H1 (cell line): ENCODE data around the gene SNX6. TPM values are rescaled to one million over a fixed set of nuclear protein-coding genes. Genes with fewer than 3 reads are reported as not detected.

Experiments
- CTCF ChIA-PET: fragments of 300-600 bp; sonication (Branson Sonifier 250); formaldehyde crosslinking; loops from one replicate; lab custom pipeline; 2021; ENCODE audit not compliant: partially characterized antibody; lab: Charles Lee
- POLR2A ChIA-PET: fragments of 300-600 bp; sonication (Branson Sonifier 250); formaldehyde crosslinking; loops from one replicate; lab custom pipeline; 2021; ENCODE audit warnings: inconsistent platforms; ENCODE audit not compliant: partially characterized antibody; lab: Charles Lee
- DNase-seq, 2 experiments: peaks; one replicate each; pipeline versions ENCODE4 v3.0.0 to v3.0.0-alpha.2; 2010 to 2022; ENCODE audit warnings: low spot score in 2 of 2, low read depth in 1 of 2, mixed read lengths in 1 of 2
- FAIRE-seq: peaks from 2 replicates; lab custom pipeline; 2011; peaks lifted over from hg19 to GRCh38; lab: Jason Lieb, UNC
- H2AFZ ChIP-seq: 2 replicates; pipeline ENCODE4 v1.8.1; 2012; ENCODE audit warnings: low read length, inconsistent platforms
- H2AK5ac ChIP-seq: 2 replicates; pipeline ENCODE4 v1.6.1; 2013; ENCODE audit warnings: low read depth, low read length
- H2BK120ac ChIP-seq: replicated peaks from 2 replicates; pipeline ENCODE3; 2013; ENCODE audit warnings: low read depth, low read length, inconsistent platforms
- H2BK12ac ChIP-seq: 2 replicates; pipeline ENCODE4 v1.6.1; 2013; ENCODE audit warnings: low read depth, low read length
- H2BK15ac ChIP-seq: 2 replicates; pipeline ENCODE4 v1.6.1; 2013; ENCODE audit warnings: low read length
- H2BK20ac ChIP-seq: 2 replicates; pipeline ENCODE4 v1.6.1; 2013; ENCODE audit warnings: low read length
- H2BK5ac ChIP-seq: 2 replicates; pipeline ENCODE4 v1.6.1; 2013; ENCODE audit warnings: low read depth, low read length
- H3K14ac ChIP-seq: 2 replicates; pipeline ENCODE4 v1.6.1; 2013; ENCODE audit warnings: inconsistent platforms; ENCODE audit not compliant: insufficient read length
- H3K18ac ChIP-seq: 2 replicates; pipeline ENCODE4 v1.6.1; 2013; ENCODE audit warnings: low read length; ENCODE audit errors: extremely low read depth
- H3K23ac ChIP-seq: 2 replicates; pipeline ENCODE4 v1.6.1; 2013; ENCODE audit warnings: inconsistent platforms; ENCODE audit not compliant: insufficient read length
- H3K23me2 ChIP-seq: 2 replicates; pipeline ENCODE4 v1.6.1; 2013; ENCODE audit warnings: low read depth, low read length
- H3K27ac ChIP-seq: 2 replicates; pipeline ENCODE4 v1.6.1; 2011; ENCODE audit warnings: low read depth, low read length, inconsistent platforms
- H3K27me3 ChIP-seq, 4 experiments: replicated peaks in 1 of 4; 1 replicate in 1 of 4; 2 replicates in 3 of 4; pipeline versions ENCODE4 v1.6.1 to v1.8.1; 2011 to 2013; ENCODE audit warnings: low read length in 3 of 4, mild to moderate bottlenecking in 3 of 4, inconsistent platforms in 2 of 4, mixed read lengths in 2 of 4, moderate library complexity in 1 of 4; ENCODE audit not compliant: control insufficient read depth in 3 of 4, insufficient read depth in 3 of 4; ENCODE audit errors: extremely low read depth in 1 of 4
- H3K36me3 ChIP-seq, 4 experiments: 2 replicates each; pipeline versions ENCODE4 v1.6.1 to v1.8.1; 2011 to 2013; ENCODE audit warnings: mild to moderate bottlenecking in 4 of 4, low read length in 3 of 4, moderate library complexity in 2 of 4, control low read depth in 1 of 4, inconsistent platforms in 1 of 4; ENCODE audit not compliant: insufficient read depth in 4 of 4, control insufficient read depth in 2 of 4
- H3K4ac ChIP-seq: replicated peaks from 2 replicates; pipeline ENCODE3; 2013; ENCODE audit warnings: low read length, low read depth, mixed read lengths, inconsistent platforms; ENCODE audit not compliant: insufficient read length
- H3K4me1 ChIP-seq, 4 experiments: replicated peaks in 1 of 4; 1 replicate in 1 of 4; 2 replicates in 3 of 4; pipeline versions ENCODE4 v1.6.1 to v1.8.1; 2011 to 2013; ENCODE audit warnings: low read length in 3 of 4, inconsistent platforms in 2 of 4, mixed read lengths in 1 of 4; ENCODE audit not compliant: insufficient read depth in 4 of 4, control insufficient read depth in 3 of 4
- H3K4me2 ChIP-seq, 2 experiments: 2 replicates each; pipeline versions ENCODE4 v1.6.1 to v1.8.1; 2011 to 2013; ENCODE audit warnings: low read depth in 2 of 2, low read length in 2 of 2, control low read depth in 1 of 2, inconsistent platforms in 1 of 2, mild to moderate bottlenecking in 1 of 2; ENCODE audit not compliant: insufficient read depth in 1 of 2
- H3K4me3 ChIP-seq, 4 experiments: fragments of 200-600, 300-600 bp in 1 of 4; sonication (generic), shearing (Covaris generic), sonication (Bioruptor Twin) in 1 of 4; 2 replicates each; pipeline versions ENCODE4 v1.5.1 to v1.8.1; 2011 to 2016; ENCODE audit warnings: low read length in 4 of 4, low read depth in 3 of 4, control low read depth in 2 of 4, inconsistent platforms in 2 of 4, mild to moderate bottlenecking in 2 of 4, mixed read lengths in 1 of 4, moderate library complexity in 1 of 4; ENCODE audit not compliant: insufficient read depth in 2 of 4; ENCODE audit errors: extremely low read depth in 1 of 4
- H3K56ac ChIP-seq: replicated peaks from 2 replicates; pipeline ENCODE3; 2013; ENCODE audit warnings: low read depth, mild to moderate bottlenecking, mixed read lengths, low read length, inconsistent platforms; ENCODE audit not compliant: insufficient read length
- H3K79me1 ChIP-seq: 2 replicates; pipeline ENCODE4 v1.6.1; 2013; ENCODE audit warnings: low read depth, low read length, control low read depth
- H3K79me2 ChIP-seq, 2 experiments: 2 replicates each; pipeline versions ENCODE4 v1.6.1 to v1.8.1; 2012 to 2013; ENCODE audit warnings: low read length in 2 of 2, mild to moderate bottlenecking in 2 of 2, inconsistent platforms in 1 of 2; ENCODE audit not compliant: insufficient read depth in 2 of 2, control insufficient read depth in 1 of 2
- H3K9ac ChIP-seq, 4 experiments: replicated peaks in 1 of 4; 1 replicate in 1 of 4; 2 replicates in 3 of 4; pipeline versions ENCODE4 v1.6.1 to v1.8.1; 2011 to 2013; ENCODE audit warnings: low read depth in 3 of 4, low read length in 3 of 4, control low read depth in 2 of 4, mild to moderate bottlenecking in 2 of 4, moderate library complexity in 2 of 4, inconsistent platforms in 1 of 4; ENCODE audit errors: extremely low read depth in 1 of 4
- H3K9me3 ChIP-seq, 2 experiments: 2 replicates each; pipeline versions ENCODE4 v1.6.1 to v1.8.1; 2012 to 2013; ENCODE audit warnings: mild to moderate bottlenecking in 2 of 2, moderate library complexity in 2 of 2, control low read depth in 1 of 2, inconsistent platforms in 1 of 2, low read depth in 1 of 2, low read length in 1 of 2, mixed read lengths in 1 of 2; ENCODE audit not compliant: insufficient read depth in 2 of 2
- H4K20me1 ChIP-seq, 2 experiments: replicated peaks in 1 of 2; 2 replicates each; pipeline versions ENCODE3 to v1.8.1; 2011 to 2013; ENCODE audit warnings: inconsistent platforms in 2 of 2, low read length in 2 of 2, mild to moderate bottlenecking in 1 of 2; ENCODE audit not compliant: insufficient read depth in 2 of 2, control insufficient read depth in 1 of 2
- H4K5ac ChIP-seq: 2 replicates; pipeline ENCODE4 v1.6.1; 2013; ENCODE audit warnings: low read length, low read depth, mixed read lengths, inconsistent platforms; ENCODE audit not compliant: insufficient read length
- H4K8ac ChIP-seq: 2 replicates; pipeline ENCODE4 v1.8.0; 2013; ENCODE audit warnings: mild to moderate bottlenecking, moderate library complexity, low read length, inconsistent platforms; ENCODE audit not compliant: insufficient read depth; ENCODE audit errors: extremely low read depth
- H4K91ac ChIP-seq: replicated peaks from 2 replicates; pipeline ENCODE3; 2013; ENCODE audit warnings: low read length, mixed read lengths, inconsistent platforms; ENCODE audit not compliant: insufficient read length
- ATF3 ChIP-seq: IDR thresholded peaks from 2 replicates; pipeline ENCODE4 v1.6.1; 2011; ENCODE audit warnings: low read depth, mild to moderate bottlenecking, low read length; ENCODE audit not compliant: insufficient read depth
- BRCA1 ChIP-seq: IDR thresholded peaks from 2 replicates; pipeline ENCODE4 v1.6.1; 2012; ENCODE audit warnings: low read depth, low read length, improper control_type of control experiment
- CBX5 ChIP-seq: fragments of 300-800, 300-1000 bp; sonication (generic); IDR thresholded peaks from 2 replicates; pipeline ENCODE4 v1.7.1; 2016; ENCODE audit warnings: antibody characterized with exemption, low read length, low read depth
- CBX8 ChIP-seq: fragments of 300-800, 300-1000 bp; sonication (generic); IDR thresholded peaks from 2 replicates; pipeline ENCODE4 v1.7.1; 2016; ENCODE audit warnings: low read depth, low read length, borderline replicate concordance
- CHD2 ChIP-seq: IDR thresholded peaks from 2 replicates; pipeline ENCODE4 v1.6.1; 2012; ENCODE audit warnings: low read length, improper control_type of control experiment
- FOSL1 ChIP-seq: IDR thresholded peaks from 2 replicates; pipeline ENCODE4 v1.6.1; 2011; ENCODE audit warnings: mild to moderate bottlenecking, low read depth, low read length, moderate library complexity; ENCODE audit not compliant: insufficient read depth
- GTF2F1 ChIP-seq: IDR thresholded peaks from 2 replicates; pipeline ENCODE4 v1.6.1; 2012; ENCODE audit warnings: low read depth, low read length, improper control_type of control experiment, borderline replicate concordance
- HDAC2 ChIP-seq, 2 experiments: fragments of 300-600 bp in 1 of 2; sonication (generic) in 1 of 2; IDR thresholded peaks; 2 replicates each; pipeline ENCODE4 v1.6.1; 2011 to 2012; ENCODE audit warnings: low read depth in 2 of 2, low read length in 2 of 2, mild to moderate bottlenecking in 2 of 2, moderate library complexity in 2 of 2, borderline replicate concordance in 1 of 2, inconsistent platforms in 1 of 2
- KDM4A ChIP-seq: IDR thresholded peaks from one replicate; pipeline ENCODE4 v1.7.1; 2012; ENCODE audit warnings: low read depth, mild to moderate bottlenecking, moderate library complexity, low read length, inconsistent platforms; ENCODE audit not compliant: severe bottlenecking
- KDM5A ChIP-seq: fragments of 200-600 bp; IDR thresholded peaks from 2 replicates; pipeline ENCODE4 v1.7.1; 2012; ENCODE audit warnings: mild to moderate bottlenecking, low read length, inconsistent platforms, mixed read lengths
- SAP30 ChIP-seq: fragments of 300-600 bp; sonication (generic); IDR thresholded peaks from 2 replicates; pipeline ENCODE4 v1.7.1; 2012; ENCODE audit warnings: low read length, moderate library complexity, mild to moderate bottlenecking, inconsistent platforms; ENCODE audit not compliant: insufficient read depth, insufficient replicate concordance
- SIX5 ChIP-seq: IDR thresholded peaks from 2 replicates; pipeline ENCODE4 v1.6.1; 2011; ENCODE audit warnings: mild to moderate bottlenecking, low read depth, low read length
- SRF ChIP-seq: IDR thresholded peaks from 2 replicates; pipeline ENCODE4 v1.6.1; 2011; ENCODE audit warnings: mild to moderate bottlenecking, low read depth, low read length, moderate library complexity
- WGBS, 2 experiments: shearing (Covaris generic) in 1 of 2; methylation state at CpG; one replicate each; pipeline versions ENCODE4 v1.1.6 to v1.1.7; 2013 to 2015; ENCODE audit warnings: low lambda C conversion rate in 2 of 2, mixed read lengths in 2 of 2, inconsistent platforms in 1 of 2, low coverage in 1 of 2, missing lambda C conversion rate in 1 of 2; ENCODE audit not compliant: insufficient replicate concordance in 2 of 2, insufficient coverage in 1 of 2, insufficient read length in 1 of 2; ENCODE audit errors: extremely low coverage in 1 of 2, missing lambda C conversion rate in 1 of 2; 5-methylcytosine and 5-hydroxymethylcytosine counted together
- polyA plus RNA-seq, 7 experiments: library from polyadenylated mRNA; depleted of rRNA in 3 of 7; stranded (reverse) in 5 of 7; unstranded in 2 of 7; fragments of >200 nt in 5 of 7; fragments of 200-250 nt in 2 of 7; gene quantifications; 1 replicate in 5 of 7; 2 replicates in 1 of 7; 4 replicates in 1 of 7; pipeline versions ENCODE4 v1.2.1 to v1.2.3, GENCODE V29; 2011 to 2013; ENCODE audit warnings: missing spikeins in 2 of 7, mixed read lengths in 2 of 7
- total RNA-seq: library from RNA; stranded (reverse); fragmentation: NEBNext Ultra II Directional; extraction: Animal tissue kit (Norgen Biotek cat#: 25700); gene quantifications from 2 replicates; pipeline ENCODE4 v1.2.1, GENCODE V29; 2021

Gene SNX6
- total and polyA plus RNA-seq, 2 of the 8 experiments (the other 6 are each of a cell fraction or from before 2014, with no cell fraction given): 53.4 to 71.1 TPM

- H3K27me3 ChIP-seq: no peaks in the 10 kb centered on the region
- H3K36me3 ChIP-seq: no peaks in the 10 kb centered on the region
- H3K23ac ChIP-seq: no peak overlapping the region
- no peaks in the 10 kb centered on the region for H3K79me1 ChIP-seq
- H4K8ac ChIP-seq: no peak overlapping the region
- H4K5ac ChIP-seq: no peak overlapping the region
- H2BK20ac ChIP-seq: no peak overlapping the region
- no peak overlapping the region for H3K14ac ChIP-seq
- no peak overlapping the region for H2BK5ac ChIP-seq
- no peak overlapping the region for H3K56ac ChIP-seq
- no peak overlapping the region for H3K18ac ChIP-seq
- H3K9me3 ChIP-seq: no peaks in the 10 kb centered on the region
- H2AK5ac ChIP-seq: no peak overlapping the region
- no peak overlapping the region for H4K91ac ChIP-seq
- no peak overlapping the region for H3K4me3 ChIP-seq
- DNase-seq: no peak
- WGBS, 2 experiments: 95% methylated on average over 4 of the region's 4 CpGs; no CpG with 5 or more reads in 1 of the 2 experiments
- H3K4me2 ChIP-seq: no peak overlapping the region
- H4K20me1 ChIP-seq: no peaks in the 10 kb centered on the region
- ChIA-PET POLR2A (interaction anchor here (1.4 kb wide), 1 partner anchor 31 kb away, joined by 3 read pairs; no protein-coding TSS in a partner anchor), CTCF (no interaction called here)
- H3K27ac ChIP-seq: no peak overlapping the region
- no peak overlapping the region for H2AFZ ChIP-seq
- no peaks in the 10 kb centered on the region for H3K23me2 ChIP-seq
- no peak overlapping the region for H3K9ac ChIP-seq
- H2BK12ac ChIP-seq: no peak overlapping the region
- H3K4ac ChIP-seq: no peak overlapping the region
- H3K4me1 ChIP-seq: no peaks in the 10 kb centered on the region
- no peaks in the 10 kb centered on the region for H3K79me2 ChIP-seq
- H2BK15ac ChIP-seq: no peak overlapping the region
- H2BK120ac ChIP-seq: no peak overlapping the region
- no peak for FAIRE-seq
- TF ChIP-seq CBX8 (no peak), CBX5 (no peak), KDM4A (no peak), GTF2F1 (no peak), ATF3 (no peak), CHD2 (no peak), SAP30 (no peak), FOSL1 (no peak), BRCA1 (no peak), KDM5A (no peak), SRF (no peak), SIX5 (no peak), HDAC2 (IDR thresholded peaks at IDR 0.05; ENCODE audit: borderline replicate concordance in 1 of 2, low read depth in 2 of 2, low read length in 2 of 2) (no peak)
Observed at GRCh38 chr14:34662561-34663088, 32.7 kb upstream of the SNX6 start.
